Epithelial cell of proximal tubule (primary cell): ENCODE results near the gene TNS4. TPM values are rescaled to one million over a fixed set of nuclear protein-coding genes. Genes with fewer than 3 reads are reported as not detected.

Source experiments
- DNase-seq: peaks from one replicate; pipeline ENCODE4 v3.0.0-alpha.2; 2011; ENCODE audit warnings: low read depth
- H3K4me3 ChIP-seq: 2 replicates; pipeline ENCODE4 v1.5.1; 2011; ENCODE audit warnings: low read depth, mild to moderate bottlenecking, low read length
- total RNA-seq: library from RNA; depleted of rRNA; stranded (reverse); fragments of >200 nt; gene quantifications from 2 replicates; pipeline ENCODE4 v1.2.3, GENCODE V29; 2015
- TF ChIP-seq, protein P1 (sequence below): conservative IDR thresholded peaks from 2 replicates; pipeline ENCODE4 v1.5.1; 2012; ENCODE audit warnings: low read depth, mild to moderate bottlenecking, low read length

The TNS4 gene
- total RNA-seq, 1 donor from 2014 or later: not detected

DNA sequence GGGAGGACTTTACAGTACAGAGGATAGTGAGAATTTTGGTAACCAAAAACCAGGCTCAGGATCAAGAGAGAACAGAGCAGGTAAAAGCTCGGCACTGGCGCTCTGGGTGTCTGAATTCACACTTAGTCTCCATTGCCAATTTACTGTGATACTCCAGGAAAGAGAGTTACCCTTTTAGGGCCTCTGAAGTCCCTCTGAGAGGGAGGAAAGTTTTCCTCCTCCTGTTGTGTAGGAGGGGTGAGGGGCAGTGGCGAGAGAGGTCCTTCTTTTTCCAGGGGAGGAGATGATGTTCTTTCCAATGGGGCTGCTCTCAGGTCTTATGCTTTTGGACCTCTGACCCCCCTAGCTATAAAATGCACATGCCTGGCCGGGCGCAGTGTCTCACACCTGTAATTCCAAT is 5.4 kb upstream of the TNS4 start:
- no peak overlapping the region for H3K4me3 ChIP-seq
- no peak for DNase-seq
- TF ChIP-seq, protein P1, sequence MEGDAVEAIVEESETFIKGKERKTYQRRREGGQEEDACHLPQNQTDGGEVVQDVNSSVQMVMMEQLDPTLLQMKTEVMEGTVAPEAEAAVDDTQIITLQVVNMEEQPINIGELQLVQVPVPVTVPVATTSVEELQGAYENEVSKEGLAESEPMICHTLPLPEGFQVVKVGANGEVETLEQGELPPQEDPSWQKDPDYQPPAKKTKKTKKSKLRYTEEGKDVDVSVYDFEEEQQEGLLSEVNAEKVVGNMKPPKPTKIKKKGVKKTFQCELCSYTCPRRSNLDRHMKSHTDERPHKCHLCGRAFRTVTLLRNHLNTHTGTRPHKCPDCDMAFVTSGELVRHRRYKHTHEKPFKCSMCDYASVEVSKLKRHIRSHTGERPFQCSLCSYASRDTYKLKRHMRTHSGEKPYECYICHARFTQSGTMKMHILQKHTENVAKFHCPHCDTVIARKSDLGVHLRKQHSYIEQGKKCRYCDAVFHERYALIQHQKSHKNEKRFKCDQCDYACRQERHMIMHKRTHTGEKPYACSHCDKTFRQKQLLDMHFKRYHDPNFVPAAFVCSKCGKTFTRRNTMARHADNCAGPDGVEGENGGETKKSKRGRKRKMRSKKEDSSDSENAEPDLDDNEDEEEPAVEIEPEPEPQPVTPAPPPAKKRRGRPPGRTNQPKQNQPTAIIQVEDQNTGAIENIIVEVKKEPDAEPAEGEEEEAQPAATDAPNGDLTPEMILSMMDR: no peak

DNA sequence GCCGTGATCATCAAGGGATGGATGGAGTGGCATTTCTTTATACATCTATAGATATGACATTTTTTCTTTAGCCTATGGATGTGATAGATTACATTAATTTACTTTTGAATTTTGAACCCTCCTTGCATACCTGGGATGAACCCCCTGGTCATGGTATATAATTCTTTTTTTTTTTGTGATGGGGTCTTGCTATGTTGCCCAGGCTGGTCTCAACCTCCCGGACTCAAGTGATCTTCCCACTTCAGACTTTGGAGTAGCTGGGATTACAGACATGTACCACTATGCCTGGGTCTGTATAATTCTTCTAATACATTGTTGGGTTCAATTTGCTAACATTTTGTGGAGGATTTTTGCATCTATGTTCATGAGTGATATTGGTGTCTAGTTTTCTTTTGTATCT is 1.7 kb upstream of the TNS4 start:
- H3K4me3 ChIP-seq: no peak overlapping the region
- DNase-seq: no peak
- TF ChIP-seq, protein P1: no peak

DNA sequence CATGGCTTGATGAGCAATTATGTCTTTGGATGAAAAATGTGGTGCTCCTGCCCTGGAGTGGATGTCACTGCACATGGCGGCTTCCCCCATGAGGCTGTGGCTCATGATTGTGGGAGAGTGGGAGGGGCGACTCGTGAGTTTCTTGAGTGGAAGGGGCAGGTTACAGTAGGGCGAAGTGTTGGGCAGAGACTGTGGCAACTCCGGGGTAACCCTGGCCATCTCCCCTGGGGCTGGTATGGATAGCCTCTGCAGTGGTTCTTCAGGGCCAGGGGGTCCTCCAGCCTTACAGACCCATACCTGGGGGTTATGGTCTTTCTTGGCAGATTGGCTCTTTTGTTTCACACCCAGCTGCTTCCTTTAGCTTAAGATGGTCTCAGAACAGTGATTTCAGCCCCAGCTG is 1.3 kb upstream of the TNS4 start:
- TF ChIP-seq, protein P1: no peak
- H3K4me3 ChIP-seq: no peak overlapping the region
- no peak for DNase-seq

DNA sequence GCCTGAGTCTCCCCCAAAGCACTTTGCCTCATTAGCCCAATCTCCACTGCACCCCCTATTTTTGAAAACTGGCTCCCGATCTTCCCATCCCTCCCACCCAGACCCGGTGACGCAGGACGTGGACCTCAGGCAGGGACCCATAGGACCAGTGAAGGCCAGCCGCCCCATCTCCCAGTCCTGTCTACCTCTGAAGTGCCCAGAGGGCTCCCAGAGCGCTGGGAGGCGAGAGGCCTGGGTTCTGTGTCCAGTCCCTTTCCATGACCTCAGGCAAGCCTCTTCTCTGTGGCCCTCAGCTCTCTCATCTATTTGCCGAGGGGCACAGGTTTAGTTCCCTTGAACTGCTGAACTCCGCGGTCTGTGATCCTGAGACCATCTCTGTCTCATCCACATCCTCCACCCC is 714 bp downstream of the TNS4 start:
- no peak overlapping the region for H3K4me3 ChIP-seq
- TF ChIP-seq, protein P1: no peak
- no peak for DNase-seq

DNA sequence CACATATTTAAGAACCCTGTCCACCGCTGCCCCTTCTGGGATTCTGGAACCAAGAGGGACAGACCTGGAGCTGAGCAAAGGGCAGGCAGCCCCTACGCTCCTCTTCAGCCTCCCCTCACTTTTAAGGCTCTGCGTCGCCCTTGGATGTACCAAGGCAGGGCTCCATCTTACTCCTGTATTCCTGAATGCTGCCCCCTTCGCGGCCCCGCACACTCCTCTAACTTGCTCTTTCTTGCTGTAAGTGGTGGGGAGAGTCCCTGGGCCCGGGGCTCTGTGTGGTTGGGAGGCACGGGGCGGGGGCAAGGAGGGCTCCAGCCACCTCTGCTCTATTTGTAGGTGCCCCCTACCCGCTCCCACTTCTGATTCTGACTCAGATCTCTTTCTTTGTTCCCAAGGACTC is 1.2 kb downstream of the TNS4 start:
- H3K4me3 ChIP-seq: no peak overlapping the region
- DNase-seq: no peak
- TF ChIP-seq, protein P1: no peak

DNA sequence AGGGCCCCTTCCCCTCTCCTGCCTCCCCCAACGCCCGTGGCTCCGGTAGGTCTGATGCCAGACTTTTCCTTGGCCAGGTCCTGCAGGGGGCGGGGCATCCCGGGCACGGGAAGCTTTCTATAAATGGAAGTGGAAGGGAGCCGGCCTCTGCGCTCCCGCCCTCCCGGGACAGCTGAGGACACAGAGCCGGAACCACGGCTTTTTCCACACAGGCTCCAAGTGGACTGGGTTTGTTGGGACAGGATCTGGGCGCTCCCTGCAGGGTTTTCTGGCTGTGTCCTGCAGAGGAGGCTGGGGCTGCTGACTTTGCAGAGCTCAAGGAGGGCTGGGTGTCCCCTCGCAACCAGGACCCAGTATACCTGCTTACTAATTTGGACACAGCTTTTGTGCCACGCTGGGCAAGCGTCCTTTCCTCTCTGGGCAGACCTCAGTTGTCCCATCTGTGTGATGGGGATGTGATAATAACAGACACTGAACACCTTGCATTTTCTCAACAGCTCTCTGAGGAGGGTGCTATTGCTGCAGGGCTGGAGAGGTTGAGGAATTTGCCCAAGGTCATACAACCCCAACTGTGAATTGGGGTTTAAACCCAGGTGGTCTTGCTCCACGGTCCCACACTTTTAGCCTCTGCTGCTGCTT is 1.8 kb downstream of the TNS4 start:
- TF ChIP-seq, protein P1: peak; percentile 16
- DNase-seq: no peak
- H3K4me3 ChIP-seq: peak overlapping the region; percentile 4
